Fibroblast of lung (primary cell): ENCODE data around the gene ADRB1.

Experiments
- EZH2 ChIP-seq: IDR thresholded peaks from 2 replicates; pipeline ENCODE4 v1.5.1; 2012; ENCODE audit warnings: low read length, control low read depth, mild to moderate bottlenecking; ENCODE audit errors: missing control alignments
- TF ChIP-seq, protein P1 (sequence below), 2 donors: IDR thresholded peaks in 1 of 2; conservative IDR thresholded peaks in 1 of 2; 1 replicate in 1 of 2; 2 replicates in 1 of 2; pipeline ENCODE4 v1.5.1; 2011 to 2012; ENCODE audit warnings: low read length in 2 of 2, control low read depth in 1 of 2, inconsistent platforms in 1 of 2, low read depth in 1 of 2, mild to moderate bottlenecking in 1 of 2

DNA sequence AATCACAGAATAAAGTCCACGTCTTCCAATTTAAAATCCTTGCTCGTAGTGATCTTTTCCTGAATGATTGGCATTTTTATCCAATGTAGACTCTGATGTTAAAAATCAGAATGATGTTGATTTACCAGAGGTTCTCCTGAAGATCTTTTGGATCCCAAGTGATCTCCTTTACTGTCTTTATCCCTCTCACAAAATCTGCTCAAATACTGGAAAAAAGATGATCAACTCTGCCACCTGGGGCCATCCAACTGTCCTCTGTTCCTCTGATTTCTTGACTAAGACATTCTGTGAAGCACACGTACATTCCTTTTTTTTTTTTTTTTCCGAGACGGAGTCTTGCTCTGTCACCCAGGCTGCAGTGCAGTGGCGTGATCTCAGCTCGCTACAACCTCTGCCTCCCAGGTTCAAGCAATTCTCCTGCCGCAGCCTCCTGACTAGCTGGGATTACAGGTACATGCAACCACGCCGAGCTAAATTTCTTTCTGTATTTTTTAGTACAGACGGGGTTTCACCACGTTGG, 18.0 kb upstream of the ADRB1 start:
- TF ChIP-seq, protein P1, sequence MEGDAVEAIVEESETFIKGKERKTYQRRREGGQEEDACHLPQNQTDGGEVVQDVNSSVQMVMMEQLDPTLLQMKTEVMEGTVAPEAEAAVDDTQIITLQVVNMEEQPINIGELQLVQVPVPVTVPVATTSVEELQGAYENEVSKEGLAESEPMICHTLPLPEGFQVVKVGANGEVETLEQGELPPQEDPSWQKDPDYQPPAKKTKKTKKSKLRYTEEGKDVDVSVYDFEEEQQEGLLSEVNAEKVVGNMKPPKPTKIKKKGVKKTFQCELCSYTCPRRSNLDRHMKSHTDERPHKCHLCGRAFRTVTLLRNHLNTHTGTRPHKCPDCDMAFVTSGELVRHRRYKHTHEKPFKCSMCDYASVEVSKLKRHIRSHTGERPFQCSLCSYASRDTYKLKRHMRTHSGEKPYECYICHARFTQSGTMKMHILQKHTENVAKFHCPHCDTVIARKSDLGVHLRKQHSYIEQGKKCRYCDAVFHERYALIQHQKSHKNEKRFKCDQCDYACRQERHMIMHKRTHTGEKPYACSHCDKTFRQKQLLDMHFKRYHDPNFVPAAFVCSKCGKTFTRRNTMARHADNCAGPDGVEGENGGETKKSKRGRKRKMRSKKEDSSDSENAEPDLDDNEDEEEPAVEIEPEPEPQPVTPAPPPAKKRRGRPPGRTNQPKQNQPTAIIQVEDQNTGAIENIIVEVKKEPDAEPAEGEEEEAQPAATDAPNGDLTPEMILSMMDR (conservative IDR thresholded peaks at IDR 0.05 in 1 of 2, IDR thresholded peaks at IDR 0.05 in 1 of 2; ENCODE audit: low read depth in 1 of 2, low read length in 2 of 2), result no peak
- no peak for TF ChIP-seq EZH2
